GM19035 (cell line): Measurements from ENCODE around the gene DSG4.

ENCODE experiments used
- ATAC-seq: cut with Tn5 transposase; IDR thresholded peaks from one replicate; pipeline ENCODE4 v1.9.1; 2021; ENCODE audit not compliant: unreplicated experiment

DSG4 gene

DNA sequence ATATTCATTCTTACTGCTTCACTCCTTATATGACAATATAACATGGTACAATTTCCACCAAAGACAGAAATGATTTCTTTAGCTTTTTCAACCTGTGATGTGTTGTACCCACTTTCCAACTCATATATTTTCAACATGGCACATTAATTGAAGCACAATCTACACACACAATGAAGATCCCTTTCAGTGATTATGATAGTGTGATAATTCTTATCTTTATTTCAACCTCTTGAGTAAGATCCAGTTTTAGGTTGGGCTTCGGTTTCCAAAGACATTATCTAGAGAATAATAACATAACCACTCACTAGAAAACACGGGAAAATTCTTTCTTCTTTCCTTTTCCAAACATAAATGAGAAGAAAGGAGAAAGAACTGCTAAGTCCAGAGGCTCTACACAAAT is 67.6 kb downstream of the DSG4 start:
- ATAC-seq: no peak

DNA sequence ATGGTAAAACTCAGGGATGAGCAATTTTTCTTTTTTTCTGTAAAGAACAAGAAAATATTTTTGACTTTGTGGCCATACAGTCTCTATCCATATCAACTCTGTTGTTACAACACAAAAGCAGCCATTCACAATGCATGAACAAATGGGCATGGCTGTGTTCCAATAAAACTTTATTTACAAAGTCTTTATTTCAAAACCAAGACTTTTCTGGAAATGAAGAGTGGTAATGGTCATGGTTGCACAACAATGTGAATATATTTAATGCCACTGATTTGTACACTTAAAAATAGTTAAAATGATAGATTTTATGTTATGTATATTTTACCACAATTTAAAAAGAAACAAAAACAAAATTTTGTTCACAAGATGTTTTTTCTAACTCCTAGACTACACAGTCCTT is 69.3 kb downstream of the DSG4 start:
- no peak for ATAC-seq

DNA sequence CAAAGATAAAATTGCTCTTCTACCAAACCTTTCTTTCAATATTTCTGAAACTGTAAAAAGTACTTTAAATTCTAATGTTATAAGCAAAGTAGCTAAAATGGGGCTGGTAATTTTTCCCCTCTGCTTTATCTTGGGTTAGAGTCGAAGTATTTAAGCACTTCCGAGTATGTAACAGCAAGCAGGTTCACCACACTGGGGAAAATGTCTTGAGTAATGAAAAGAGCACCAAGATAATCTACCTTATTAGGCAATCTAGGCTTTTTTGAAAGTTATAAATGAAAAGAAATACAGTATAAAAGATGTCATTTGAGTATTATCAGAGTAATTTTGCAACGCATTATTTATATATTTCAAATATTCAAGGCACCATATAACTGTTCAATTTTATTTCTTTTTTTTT is 70.3 kb downstream of the DSG4 start:
- ATAC-seq: no peak

DNA sequence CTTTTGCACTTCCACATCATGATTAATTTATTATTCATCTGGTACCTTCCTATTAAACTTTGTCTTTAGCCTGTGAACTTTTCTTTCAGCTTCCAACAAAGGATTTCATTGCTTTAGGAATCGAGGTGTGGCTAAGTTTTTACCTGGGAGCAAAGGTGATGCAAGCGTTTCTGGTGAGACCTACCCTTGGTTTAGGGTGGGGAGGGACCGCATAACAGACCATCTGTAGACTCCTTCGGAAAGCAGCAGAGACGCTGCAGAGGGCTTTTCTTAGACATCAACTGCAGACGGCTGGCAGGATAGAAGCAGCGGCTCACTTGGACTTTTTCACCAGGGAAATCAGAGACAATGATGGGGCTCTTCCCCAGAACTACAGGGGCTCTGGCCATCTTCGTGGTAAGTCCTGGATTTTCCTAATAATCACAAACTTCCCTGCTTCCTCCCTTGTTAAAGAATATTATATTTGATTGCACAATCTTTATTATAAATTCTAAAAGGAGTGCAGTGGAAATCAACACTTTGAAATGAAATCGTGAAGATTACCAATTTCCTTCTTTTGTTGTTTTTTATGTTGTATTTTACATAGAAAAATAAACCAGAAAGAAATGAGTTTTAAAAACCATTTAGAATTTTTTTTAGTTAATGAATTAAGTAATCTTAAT is 71.1 kb downstream of the DSG4 start, which contains the start of gene DSG3:
Gene DSG3, plus strand, starts transcription at position 212 of the 662 bp plus-strand sequence. Its CDS starts 137 bp downstream, at position 349.
- ATAC-seq: no peak

DNA sequence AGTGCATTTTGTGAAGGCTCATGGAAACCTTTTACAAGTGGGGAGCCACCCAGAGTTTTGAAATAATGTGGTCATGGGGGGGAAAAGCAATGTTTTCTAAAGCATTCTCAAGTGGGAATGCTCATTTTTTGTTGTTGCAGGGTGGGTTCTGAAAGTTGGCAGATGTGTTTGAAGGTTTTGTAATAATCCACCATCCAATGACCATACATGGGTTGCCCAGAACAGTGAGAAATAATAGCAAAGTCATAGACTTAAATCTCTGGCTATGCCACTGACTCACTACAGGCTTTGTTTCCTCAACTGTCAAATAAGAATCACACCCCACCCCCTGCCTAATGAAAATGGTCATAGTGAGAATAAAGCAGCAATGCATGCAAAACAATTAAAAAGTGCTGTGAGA is 73.8 kb downstream of the DSG4 start:
- no peak for ATAC-seq

DNA sequence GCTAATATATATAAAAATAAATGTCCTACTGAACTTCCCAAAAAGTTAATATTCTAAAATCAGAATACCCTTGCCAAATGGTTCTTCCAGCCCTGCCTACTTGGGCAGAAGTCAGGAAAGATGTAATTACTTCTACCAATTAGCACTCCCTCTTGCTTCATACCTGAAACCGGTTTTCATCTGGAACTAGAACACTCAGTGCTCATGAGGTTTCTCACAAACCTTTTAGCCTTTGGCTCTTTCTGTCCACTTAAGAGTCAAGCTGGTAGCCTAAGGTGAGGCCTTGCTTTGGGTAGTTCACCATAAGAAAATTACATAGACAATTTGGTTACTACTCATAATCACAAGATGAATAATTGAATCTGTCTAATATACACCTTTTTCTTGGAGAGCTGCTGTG is 75.0 kb downstream of the DSG4 start:
- no peak for ATAC-seq

DNA sequence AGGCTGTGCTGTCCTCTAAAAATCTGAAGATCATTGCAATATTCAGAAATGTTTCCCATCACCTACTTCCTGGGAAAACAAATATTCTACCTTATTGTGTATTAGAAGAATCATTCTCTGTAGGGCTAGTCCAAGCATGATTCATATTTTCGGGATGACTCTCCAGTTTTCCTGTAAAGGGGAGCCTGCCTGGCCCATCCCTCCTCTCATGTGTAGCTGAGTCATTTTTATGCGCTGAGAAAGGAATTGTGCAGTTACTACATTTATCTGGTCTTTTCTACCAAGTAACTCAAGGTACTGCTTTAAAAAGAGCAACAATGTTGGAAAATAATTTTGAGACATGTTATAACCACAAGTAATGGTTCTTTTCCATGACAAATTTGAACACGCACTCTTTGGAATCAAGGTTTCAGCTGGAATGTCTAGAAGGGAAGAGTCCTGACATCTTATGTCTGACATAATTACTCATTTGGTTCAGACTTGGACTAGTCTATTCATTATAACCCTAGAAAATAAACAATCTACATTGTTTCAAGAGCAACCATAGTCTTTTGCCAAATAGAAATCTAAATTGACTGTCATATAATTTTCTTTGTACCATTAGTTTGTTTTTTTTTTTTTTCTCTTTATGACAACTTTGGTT is 77.6 kb downstream of the DSG4 start:
- no peak for ATAC-seq
